Skeletal muscle satellite cell (primary cell): ENCODE measurements around the gene SDK2.

Source experiments
- H3K27me3 ChIP-seq: 2 replicates; pipeline ENCODE4 v1.7.0; 2013; ENCODE audit warnings: low read length; ENCODE audit not compliant: control insufficient read depth, insufficient read depth
- H3K36me3 ChIP-seq: 2 replicates; pipeline ENCODE4 v1.7.0; 2013; ENCODE audit warnings: mild to moderate bottlenecking, control low read depth, low read length; ENCODE audit not compliant: insufficient read depth
- H3K4me1 ChIP-seq: 2 replicates; pipeline ENCODE4 v1.7.0; 2013; ENCODE audit warnings: low read length; ENCODE audit not compliant: control insufficient read depth, insufficient read depth
- H3K4me2 ChIP-seq: 2 replicates; pipeline ENCODE4 v1.7.0; 2013; ENCODE audit warnings: mild to moderate bottlenecking, low read length
- H3K4me3 ChIP-seq: 2 replicates; pipeline ENCODE4 v1.7.0; 2013; ENCODE audit warnings: low read length
- H3K9ac ChIP-seq: 2 replicates; pipeline ENCODE4 v1.7.0; 2013; ENCODE audit warnings: mild to moderate bottlenecking, low read depth, low read length, moderate library complexity
- H3K9me3 ChIP-seq: replicated peaks from 2 replicates; pipeline ENCODE4 v1.7.0; 2013; ENCODE audit warnings: mild to moderate bottlenecking, control low read depth, low read length

Gene SDK2

GRCh38 chr17:73354423-73355284, 289.6 kb downstream of the SDK2 start:
- Histone ChIP-seq H3K4me1 (peaks cover 9% of the 10 kb centered on the region), H3K4me2 (no peak overlapping the region), H3K9ac (no peak overlapping the region), H3K9me3 (no peaks in the 10 kb centered on the region), H3K36me3 (no peaks in the 10 kb centered on the region), H3K4me3 (no peak overlapping the region), H3K27me3 (peaks cover 25% of the 10 kb centered on the region)

GRCh38 chr17:73352261-73352660, 292.0 kb downstream of the SDK2 start:
- Histone ChIP-seq H3K9ac (no peak overlapping the region), H3K4me1 (peaks cover 14% of the 10 kb centered on the region), H3K4me2 (no peak overlapping the region), H3K36me3 (no peaks in the 10 kb centered on the region), H3K4me3 (no peak overlapping the region), H3K9me3 (no peaks in the 10 kb centered on the region), H3K27me3 (peaks cover 3% of the 10 kb centered on the region)

- Histone ChIP-seq H3K9ac (no peak overlapping the region), H3K9me3 (no peaks in the 10 kb centered on the region), H3K4me2 (no peak overlapping the region), H3K4me1 (peaks cover 17% of the 10 kb centered on the region), H3K27me3 (no peaks in the 10 kb centered on the region), H3K4me3 (no peak overlapping the region), H3K36me3 (no peaks in the 10 kb centered on the region)
Measured at GRCh38 chr17:73351764-73352163, 292.5 kb downstream of the SDK2 start.

- Histone ChIP-seq H3K9me3 (no peaks in the 10 kb centered on the region), H3K4me2 (no peak overlapping the region), H3K4me1 (peaks cover 13% of the 10 kb centered on the region), H3K36me3 (no peaks in the 10 kb centered on the region), H3K9ac (no peak overlapping the region), H3K4me3 (no peak overlapping the region), H3K27me3 (no peaks in the 10 kb centered on the region)
Measured at GRCh38 chr17:73350864-73351263, 293.4 kb downstream of the SDK2 start.

GRCh38 chr17:73349647-73350046, 294.6 kb downstream of the SDK2 start:
- Histone ChIP-seq H3K9me3 (no peaks in the 10 kb centered on the region), H3K4me1 (peaks cover 8% of the 10 kb centered on the region), H3K27me3 (no peaks in the 10 kb centered on the region), H3K4me2 (no peak overlapping the region), H3K9ac (no peak overlapping the region), H3K4me3 (no peak overlapping the region), H3K36me3 (no peaks in the 10 kb centered on the region)

GRCh38 chr17:73349138-73349537, 295.1 kb downstream of the SDK2 start:
- no peak overlapping the region for H3K4me3 ChIP-seq
- no peaks in the 10 kb centered on the region for H3K36me3 ChIP-seq
- H3K4me1 ChIP-seq: peaks cover 13% of the 10 kb centered on the region
- H3K4me2 ChIP-seq: no peak overlapping the region
- H3K27me3 ChIP-seq: no peaks in the 10 kb centered on the region
- no peaks in the 10 kb centered on the region for H3K9me3 ChIP-seq
- no peak overlapping the region for H3K9ac ChIP-seq

- H3K27me3 ChIP-seq: no peaks in the 10 kb centered on the region
Measured at GRCh38 chr17:73348829-73349095, 295.5 kb downstream of the SDK2 start.

GRCh38 chr17:73348018-73348828, 296.0 kb downstream of the SDK2 start:
- Histone ChIP-seq H3K4me3 (no peak overlapping the region), H3K4me2 (no peak overlapping the region), H3K9me3 (no peaks in the 10 kb centered on the region), H3K9ac (no peak overlapping the region), H3K27me3 (no peaks in the 10 kb centered on the region), H3K36me3 (no peaks in the 10 kb centered on the region), H3K4me1 (peaks cover 23% of the 10 kb centered on the region)

More at GRCh38 chr17:73348829-73349095, 295.5 kb downstream of the SDK2 start:
- Histone ChIP-seq H3K9ac (no peak overlapping the region), H3K36me3 (no peaks in the 10 kb centered on the region), H3K4me3 (no peak overlapping the region), H3K4me2 (no peak overlapping the region), H3K4me1 (peaks cover 17% of the 10 kb centered on the region), H3K9me3 (no peaks in the 10 kb centered on the region)

- no peaks in the 10 kb centered on the region for H3K27me3 ChIP-seq
- peaks cover 31% of the 10 kb centered on the region for H3K4me1 ChIP-seq
- no peak overlapping the region for H3K9ac ChIP-seq
- H3K4me3 ChIP-seq: no peak overlapping the region
- no peak overlapping the region for H3K4me2 ChIP-seq
- H3K36me3 ChIP-seq: no peaks in the 10 kb centered on the region
- H3K9me3 ChIP-seq: no peaks in the 10 kb centered on the region
Measured at GRCh38 chr17:73347351-73347750, 296.9 kb downstream of the SDK2 start.

GRCh38 chr17:73346501-73347162, 297.6 kb downstream of the SDK2 start:
- no peak overlapping the region for H3K9ac ChIP-seq
- no peaks in the 10 kb centered on the region for H3K36me3 ChIP-seq
- no peak overlapping the region for H3K4me2 ChIP-seq
- H3K9me3 ChIP-seq: no peaks in the 10 kb centered on the region
- H3K4me3 ChIP-seq: no peak overlapping the region
- H3K4me1 ChIP-seq: peaks cover 38% of the 10 kb centered on the region
- no peaks in the 10 kb centered on the region for H3K27me3 ChIP-seq

- no peaks in the 10 kb centered on the region for H3K9me3 ChIP-seq
- H3K27me3 ChIP-seq: no peaks in the 10 kb centered on the region
- H3K4me1 ChIP-seq: peaks cover 54% of the 10 kb centered on the region
- peak overlapping the region; percentile 46 for H3K4me3 ChIP-seq
- H3K4me2 ChIP-seq: peak overlapping the region; percentile 78
- peak overlapping the region; percentile 39 for H3K9ac ChIP-seq
- H3K36me3 ChIP-seq: no peaks in the 10 kb centered on the region
Measured at GRCh38 chr17:73343739-73344454, 300.3 kb downstream of the SDK2 start.
